ENCODE data around the gene TIGD3. TPM values are rescaled to one million over a fixed set of nuclear protein-coding genes. Genes with fewer than 3 reads are reported as not detected.
A peak's percentile ranks its signal among the peaks of the same experiment; 100 is the strongest.

The TIGD3 gene
- total and polyA plus RNA-seq, 9 of the 15 experiments (the other 6 are each of a cell fraction or from before 2014, with no cell fraction given) = 0.06 to 1.3 (median 0.56) TPM

GRCh38 chr11:65315204-65315865, 39.2 kb upstream of the TIGD3 start (continued):
- TF ChIP-seq MYC (IDR thresholded peaks at IDR 0.05; ENCODE audit: low read depth, low read length) = peak; percentile 89
- peak; percentile 67; the same call in 1 of the 2 replicates for TF ChIP-seq MYC (CRISPR knock-in tag; IDR thresholded peaks at IDR 0.05; ENCODE audit: borderline replicate concordance, low read depth)
- TF ChIP-seq FIP1L1 (IDR thresholded peaks at IDR 0.05; ENCODE audit: low read depth, low read length, poor library complexity, severe bottlenecking) = peak; percentile 41
- TF ChIP-seq FOXP1 (CRISPR knock-in tag; IDR thresholded peaks at IDR 0.05) = peak; percentile 59; the same call in 1 of the 2 replicates
- TF ChIP-seq ZNF395 (CRISPR knock-in tag; IDR thresholded peaks at IDR 0.05) = 0 out of 2 replicates have a peak, but pooled peaks have one; percentile 44
- TF ChIP-seq FOSL1 (tag; conservative IDR thresholded peaks at IDR 0.05) = peak; percentile 29
- peak; percentile 48; the same call in 1 of the 2 replicates for TF ChIP-seq TFAP4 (CRISPR knock-in tag; IDR thresholded peaks at IDR 0.05; ENCODE audit: borderline replicate concordance)
- TF ChIP-seq CUX1 (CRISPR knock-in tag; IDR thresholded peaks at IDR 0.05) = no peak
- peak; percentile 38; the same call in 1 of the 2 replicates for TF ChIP-seq ATF7 (IDR thresholded peaks at IDR 0.05)
- peak; percentile 33; the same call in 1 of the 2 replicates for TF ChIP-seq ZNF263 (CRISPR knock-in tag; IDR thresholded peaks at IDR 0.05; ENCODE audit: borderline replicate concordance)
- peak; percentile 53; the same call in 1 of the 2 replicates for TF ChIP-seq RB1 (IDR thresholded peaks at IDR 0.05; ENCODE audit: low read depth)
- TF ChIP-seq ZNF830 (CRISPR knock-in tag; IDR thresholded peaks at IDR 0.05) = no peak
- peak in 2 of 3 experiments; percentile 13 to 55 for TF ChIP-seq YY1 (IDR thresholded peaks at IDR 0.05; ENCODE audit: borderline replicate concordance in 1 of 3, control insufficient read depth in 1 of 3, extremely low read depth in 1 of 3, insufficient read depth in 3 of 3, insufficient read length in 1 of 3, insufficient replicate concordance in 2 of 3, low read depth in 1 of 3, low read length in 2 of 3)
- 0 out of 2 replicates have a peak, but pooled peaks have one; percentile 30 for TF ChIP-seq KLF16 (IDR thresholded peaks at IDR 0.05)
- TF ChIP-seq CTCFL (IDR thresholded peaks at IDR 0.05; ENCODE audit: borderline replicate concordance, insufficient read depth, low read depth, low read length, poor library complexity, severe bottlenecking) = peak; percentile 79
